NCI-H1092 treated with DMSO at 0.1 percent for 48 hours (cell line): ENCODE measurements around the gene RANBP9.

ENCODE experiments used
- DNase-seq: peaks from one replicate; lab custom pipeline; 2025; lab: John Stamatoyannopoulos, UW

RANBP9 gene

DNA sequence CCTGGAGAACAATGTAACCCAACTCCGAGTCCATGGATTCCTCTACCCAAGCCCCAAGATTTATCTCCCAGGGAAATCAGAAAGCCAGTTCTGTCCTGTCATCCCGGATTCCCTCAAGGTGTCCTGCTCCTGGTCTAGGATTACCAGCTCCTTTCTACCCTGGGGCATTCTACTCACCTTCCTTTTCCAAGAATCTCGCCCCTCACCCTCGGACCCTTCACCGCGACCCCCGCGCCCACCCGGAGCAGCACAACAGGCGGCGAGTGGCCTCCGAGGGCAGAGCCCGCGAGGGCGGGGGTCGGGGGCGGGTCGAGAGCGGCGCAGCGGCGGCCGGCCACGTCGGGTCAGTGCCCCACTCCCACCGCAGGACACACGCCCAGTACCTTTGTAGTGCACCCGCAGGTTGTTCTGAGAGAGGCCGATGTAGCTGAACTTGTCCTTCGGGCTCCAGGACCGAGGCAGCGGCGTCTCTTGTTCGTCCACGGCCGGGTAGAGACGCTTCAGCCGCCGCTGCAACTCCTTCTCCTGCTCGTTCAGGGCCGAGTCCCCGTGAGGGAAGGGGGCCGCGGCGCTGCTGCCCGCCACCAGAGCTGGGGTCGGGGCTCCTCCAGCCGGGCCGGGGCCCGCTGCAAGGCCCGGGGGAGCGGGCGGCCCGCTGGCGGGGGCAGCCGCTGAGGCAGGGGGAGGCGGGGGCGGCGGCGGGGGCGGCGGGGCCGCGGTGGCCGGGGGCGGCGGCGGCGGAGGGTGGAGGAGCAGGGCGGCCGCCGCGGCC lies 897 bp downstream of the RANBP9 start:
- DNase-seq, result no peak

DNA sequence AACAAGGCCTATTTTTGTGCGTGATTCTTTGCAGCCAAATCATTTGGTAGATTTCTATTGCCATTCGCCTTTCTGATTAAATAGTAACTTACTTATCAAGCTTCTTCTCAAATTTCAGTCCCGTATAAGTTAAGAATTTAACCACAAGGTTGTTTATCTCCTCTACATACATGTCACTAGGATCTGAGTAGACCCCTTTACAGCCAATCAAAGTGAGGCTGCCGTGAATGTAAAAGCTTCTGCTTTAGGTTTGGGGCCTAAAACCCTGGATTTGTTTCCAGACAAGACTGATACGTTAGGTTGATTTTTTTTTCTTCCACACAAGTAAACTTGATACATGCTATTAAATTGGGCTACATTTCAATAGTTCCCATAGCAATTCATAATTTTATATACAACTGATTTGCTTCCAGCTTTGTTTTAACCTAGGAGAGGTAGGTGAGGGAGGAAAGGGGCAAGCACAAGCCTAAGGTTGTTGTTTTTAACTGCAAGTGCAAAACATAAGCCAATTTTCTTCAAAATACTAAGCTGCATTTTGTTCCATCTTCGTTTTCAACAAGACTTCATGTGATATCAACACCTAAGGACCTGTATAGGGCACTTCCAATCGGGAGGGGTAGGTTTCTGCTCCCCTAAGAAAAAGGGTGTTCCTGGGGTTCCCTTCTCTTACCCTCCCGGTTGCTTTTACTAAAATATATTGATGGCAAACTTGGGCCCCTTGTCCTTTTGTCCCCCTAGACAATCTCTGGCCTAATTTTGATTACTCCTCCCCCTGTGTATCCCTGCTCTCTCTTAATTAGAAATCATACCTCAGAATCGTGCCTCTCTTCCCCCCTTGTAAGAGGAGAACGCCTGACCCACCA lies 1.7 kb downstream of the RANBP9 start:
- no peak for DNase-seq

DNA sequence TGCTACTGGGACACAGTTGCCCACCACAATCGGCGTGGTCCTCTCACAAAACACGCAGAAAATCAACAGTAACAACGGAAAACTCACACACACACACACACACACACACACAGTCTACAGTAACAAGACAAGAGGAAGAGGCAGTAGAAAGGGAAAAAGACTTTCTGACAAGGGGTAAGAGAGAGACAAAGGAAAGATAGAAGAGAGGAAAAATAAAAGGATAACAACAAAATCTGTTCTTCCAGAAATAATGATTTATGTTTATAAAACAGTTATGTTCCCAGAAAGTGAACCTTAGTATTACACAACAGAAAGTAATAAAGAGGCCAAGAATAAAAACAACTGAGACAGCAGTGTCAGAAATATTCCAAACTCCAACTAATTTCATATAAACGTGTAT lies 2.9 kb downstream of the RANBP9 start:
- DNase-seq, result no peak

DNA sequence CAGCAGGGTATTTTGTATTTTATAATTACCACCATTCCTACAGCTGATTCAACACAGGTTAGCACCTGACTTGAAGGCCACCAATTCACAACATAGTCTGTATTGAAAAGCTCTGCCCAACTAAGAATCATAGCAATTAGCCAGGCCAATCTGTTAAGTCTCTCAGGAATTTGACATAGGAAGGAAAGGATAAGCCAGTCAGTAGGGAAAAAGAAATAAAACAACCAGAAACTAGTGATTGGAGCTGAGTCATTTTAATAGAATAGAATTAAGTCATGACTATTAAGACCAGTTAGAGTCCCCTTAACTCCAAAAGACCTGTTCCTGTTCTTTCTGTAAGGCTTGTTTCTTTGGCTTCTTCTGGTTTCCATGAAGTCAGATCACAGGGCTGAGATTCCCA lies 8.1 kb downstream of the RANBP9 start:
- DNase-seq, result no peak

DNA sequence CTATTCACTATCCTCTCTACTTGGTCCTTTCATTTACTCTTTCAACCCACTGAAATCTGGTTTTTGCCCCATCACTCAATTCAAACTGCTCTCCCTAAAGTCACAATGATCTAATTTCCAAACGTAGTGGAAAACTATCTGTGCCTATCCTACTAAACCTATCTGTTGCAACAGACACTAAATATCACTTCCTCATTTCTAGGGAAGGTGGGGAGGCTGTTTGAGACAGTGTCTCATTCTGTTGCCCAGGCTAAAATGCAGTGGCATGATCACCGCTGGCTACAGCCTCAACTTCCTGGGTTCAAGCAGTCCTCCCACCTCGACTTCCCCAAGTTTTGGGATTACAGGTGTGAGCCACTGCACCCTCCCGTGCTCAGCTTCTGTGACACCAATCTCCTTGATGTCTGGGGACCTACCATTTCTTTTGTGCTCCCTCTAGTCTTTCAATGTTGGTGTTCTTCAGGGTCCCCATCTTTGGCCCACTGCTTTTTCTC lies 8.8 kb downstream of the RANBP9 start:
- DNase-seq, result no peak

DNA sequence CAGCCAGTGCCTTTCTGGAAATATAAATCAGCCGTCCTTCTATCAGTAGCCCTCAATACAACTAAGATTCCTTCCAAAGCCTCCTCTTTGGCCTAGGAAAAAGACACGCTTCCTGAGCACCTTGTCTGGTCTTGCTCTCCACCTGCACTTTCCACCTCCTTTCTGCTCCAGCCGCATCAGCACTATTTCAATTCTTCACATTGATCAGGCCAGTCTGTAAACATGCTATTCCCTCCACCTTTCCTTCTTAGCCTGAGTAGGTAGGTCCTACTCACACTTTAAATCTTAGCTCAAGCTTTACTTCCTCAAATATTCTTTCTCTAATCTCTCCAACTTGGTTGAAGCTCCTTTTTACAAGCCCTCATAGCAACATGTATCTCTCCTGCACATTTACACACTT lies 11.4 kb downstream of the RANBP9 start:
- DNase-seq, result no peak

DNA sequence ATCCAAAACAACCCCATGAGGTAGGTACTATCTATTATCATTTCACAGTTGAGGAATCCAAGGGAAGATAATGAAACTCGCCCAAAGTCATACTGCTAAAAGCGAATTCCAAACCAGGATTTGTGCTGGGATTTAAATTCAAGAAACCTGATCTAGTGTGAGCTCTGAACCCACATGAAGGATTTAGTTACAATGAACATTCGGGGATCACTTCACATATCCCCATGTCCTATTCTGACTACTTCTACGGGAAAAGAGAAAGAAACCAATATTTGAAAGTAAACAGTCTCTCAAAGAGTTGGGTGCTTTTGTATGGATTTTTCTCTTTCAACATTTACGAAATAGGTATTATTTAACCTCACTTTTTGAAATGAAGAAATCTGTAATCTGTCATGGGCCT lies 12.9 kb downstream of the RANBP9 start:
- DNase-seq, result no peak

DNA sequence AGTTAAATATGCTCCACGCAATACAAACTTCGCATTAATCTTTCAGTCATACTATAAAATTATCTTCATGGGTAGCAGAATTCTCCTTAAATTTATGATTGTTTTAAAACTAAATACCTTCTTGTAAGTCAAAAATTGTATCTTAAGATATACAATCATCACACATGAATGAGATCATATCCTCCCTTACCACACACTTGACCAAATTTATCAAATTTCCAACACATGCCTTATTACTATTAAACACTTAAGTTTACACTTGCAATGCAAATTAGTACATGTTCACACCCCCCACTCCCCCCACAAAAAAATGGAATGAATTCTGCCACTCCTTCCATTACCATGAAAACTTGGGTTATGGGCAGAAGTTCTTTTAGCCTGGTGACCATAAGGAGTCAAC lies 13.8 kb downstream of the RANBP9 start:
- no peak for DNase-seq

DNA sequence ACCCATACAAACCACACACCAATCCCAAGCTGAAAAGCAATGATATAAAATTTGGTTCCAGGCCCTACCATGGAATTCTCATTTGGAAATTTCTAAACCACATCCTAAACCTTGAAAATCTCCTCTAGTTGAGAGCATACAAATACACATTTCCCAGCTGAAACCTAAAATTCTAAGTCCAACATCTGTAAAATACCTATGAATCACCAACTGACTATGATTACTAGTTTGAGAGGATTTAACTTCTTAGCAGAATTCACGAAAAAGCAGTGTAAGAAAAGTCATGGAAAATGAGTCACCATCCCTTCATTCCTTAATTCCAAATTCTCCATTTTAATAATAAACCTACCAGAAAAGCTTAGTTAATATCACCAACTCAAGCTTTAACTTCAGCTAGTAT lies 15.4 kb downstream of the RANBP9 start:
- DNase-seq, result no peak

DNA sequence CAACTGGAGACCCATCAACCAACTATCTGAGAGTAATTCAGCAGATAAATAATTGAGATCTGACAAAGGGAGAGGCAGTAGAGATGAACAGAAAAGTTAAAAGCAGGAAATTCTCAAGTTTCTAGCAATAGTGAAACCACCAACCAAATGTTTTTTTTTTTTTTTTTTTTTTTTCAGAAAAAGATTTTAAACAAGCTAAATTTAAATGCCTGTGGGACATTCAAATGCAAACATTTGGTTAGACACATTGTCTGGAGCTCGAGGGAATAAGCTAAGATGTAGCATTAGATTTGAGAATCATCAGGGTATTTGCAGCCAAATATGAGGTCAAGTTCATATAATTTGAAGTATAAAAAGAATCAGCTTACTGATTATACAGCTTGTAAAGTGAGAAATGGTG lies 16.4 kb downstream of the RANBP9 start:
- no peak for DNase-seq

DNA sequence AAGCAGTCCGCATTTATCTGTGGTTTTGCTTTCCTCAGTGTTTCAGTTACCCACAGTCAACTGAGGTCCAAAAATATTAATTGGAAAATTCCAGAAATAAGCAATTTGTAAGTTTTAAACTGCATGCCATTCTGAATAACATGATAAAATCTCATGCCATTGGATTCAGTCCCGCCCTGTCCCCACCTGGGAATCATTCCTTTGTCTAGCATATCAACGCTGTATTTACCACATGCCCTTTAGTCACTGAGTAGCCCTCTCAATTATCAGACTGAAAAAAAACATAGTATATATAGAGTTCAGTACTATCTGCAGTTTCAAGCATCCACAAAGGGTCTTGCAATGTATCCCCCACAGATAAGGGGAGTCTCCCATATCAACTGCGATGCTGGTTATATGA lies 17.1 kb downstream of the RANBP9 start:
- no peak for DNase-seq

DNA sequence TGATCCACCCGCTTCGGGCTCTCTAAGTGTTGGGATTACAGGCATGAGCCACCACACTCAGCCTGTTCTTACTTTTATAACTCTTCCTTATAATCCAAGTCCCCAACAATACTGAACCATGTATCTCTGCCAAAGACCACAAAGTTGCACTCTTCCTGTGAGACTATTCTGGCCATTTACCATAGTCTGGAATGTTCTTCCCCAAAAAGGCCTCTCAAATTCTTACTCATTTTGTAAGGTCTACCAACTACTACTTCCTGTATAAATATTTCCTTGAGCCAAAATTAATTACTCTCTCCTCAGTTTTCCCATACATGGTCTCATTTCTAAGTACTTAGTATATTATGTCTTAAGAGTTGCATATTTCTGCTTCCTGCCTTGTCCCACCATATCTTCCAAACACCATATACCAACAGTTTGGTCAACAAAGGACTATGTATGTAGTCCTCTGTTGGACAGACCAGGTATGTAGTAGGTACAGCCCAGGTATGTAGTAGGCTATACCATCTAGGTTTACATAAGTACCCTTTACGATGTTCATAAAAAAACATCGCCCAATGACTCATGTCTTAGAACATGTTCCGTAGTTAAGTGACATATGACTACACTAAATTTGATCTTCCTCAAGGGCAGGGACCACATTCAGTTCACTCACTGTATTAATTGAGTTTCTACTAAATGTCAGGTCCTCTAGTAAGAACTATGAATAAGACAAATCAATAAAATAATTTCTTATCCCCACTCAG lies 22.0 kb downstream of the RANBP9 start:
- no peak for DNase-seq

DNA sequence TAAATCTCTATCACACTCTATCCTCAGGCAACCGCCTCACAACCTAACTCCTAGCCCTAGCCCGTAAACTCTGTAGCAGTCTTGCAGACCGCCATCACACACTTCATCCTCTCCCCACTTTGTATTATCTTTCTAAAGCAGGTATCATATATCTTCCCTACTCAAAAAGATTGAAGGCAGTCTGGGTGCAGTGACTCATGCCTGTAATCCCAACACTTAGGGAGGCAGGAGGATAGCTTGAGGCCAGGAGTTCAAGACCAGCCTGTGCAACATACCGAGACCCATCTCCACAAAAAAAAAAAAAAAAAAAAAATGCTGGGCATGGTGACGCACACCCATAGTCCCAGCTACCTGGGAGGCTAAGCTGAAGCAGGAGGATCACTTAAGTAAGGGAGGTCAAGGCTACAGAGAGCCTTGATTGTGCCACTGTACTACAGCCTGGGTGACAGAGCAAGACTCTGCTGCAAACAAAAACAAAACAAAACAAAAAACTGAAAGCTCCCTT lies 22.9 kb downstream of the RANBP9 start:
- no peak for DNase-seq

DNA sequence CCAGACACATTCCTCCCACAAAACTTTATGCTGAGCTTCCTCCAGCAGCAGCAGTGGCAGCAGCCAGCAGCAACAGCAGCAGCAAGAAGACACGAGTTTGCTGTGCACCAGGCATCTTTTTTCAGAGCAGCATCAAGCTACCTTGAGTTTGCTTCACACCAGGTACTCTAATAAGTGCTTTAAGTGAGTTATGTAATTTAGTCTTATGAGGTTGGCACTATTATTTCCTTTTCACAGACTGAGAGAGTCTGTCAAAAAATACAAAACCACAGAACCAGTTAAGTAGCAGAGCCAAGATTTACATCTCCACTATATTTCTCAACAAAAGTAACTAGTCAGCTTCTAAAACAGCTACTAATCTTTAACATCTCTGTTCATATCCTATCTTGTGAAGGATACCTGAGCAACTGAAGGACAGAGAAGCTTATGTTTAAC lies 23.7 kb downstream of the RANBP9 start:
- no peak for DNase-seq

DNA sequence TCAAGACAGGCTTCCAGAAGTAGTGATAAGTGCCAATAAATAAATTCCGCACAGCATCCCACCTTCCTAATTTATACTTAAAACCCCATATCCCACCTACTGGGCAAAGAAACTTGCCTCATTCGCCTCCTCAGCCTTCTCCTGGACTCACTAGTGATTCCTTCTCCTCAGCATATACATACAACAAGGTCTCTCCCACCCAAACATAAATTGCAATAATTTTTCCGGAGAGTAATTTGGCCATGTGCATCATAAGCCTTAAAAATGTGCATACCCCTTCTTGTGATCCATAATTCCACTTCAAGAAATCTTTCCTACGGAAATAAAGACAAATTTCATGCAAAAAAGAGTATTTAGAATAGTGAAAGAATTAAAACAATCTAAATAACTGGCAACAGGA lies 26.8 kb downstream of the RANBP9 start:
- DNase-seq, result no peak

DNA sequence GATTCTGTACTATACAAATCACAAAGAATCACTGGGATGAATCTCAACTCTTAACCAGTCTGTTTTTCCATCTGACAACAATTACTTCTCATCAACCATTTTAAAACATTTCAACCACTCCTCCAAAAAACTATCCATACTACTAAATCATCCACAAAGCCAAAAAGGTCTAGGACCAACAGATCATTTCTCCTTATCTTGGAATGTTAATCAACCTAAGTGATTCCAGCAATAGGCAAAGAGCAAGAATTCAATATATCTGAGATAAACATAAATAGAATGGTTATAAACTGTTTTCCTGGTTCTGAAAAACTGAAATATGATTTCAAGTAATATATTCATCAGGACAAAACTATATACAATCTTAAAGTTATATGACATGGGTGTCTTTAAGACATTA lies 28.6 kb downstream of the RANBP9 start:
- DNase-seq, result no peak

DNA sequence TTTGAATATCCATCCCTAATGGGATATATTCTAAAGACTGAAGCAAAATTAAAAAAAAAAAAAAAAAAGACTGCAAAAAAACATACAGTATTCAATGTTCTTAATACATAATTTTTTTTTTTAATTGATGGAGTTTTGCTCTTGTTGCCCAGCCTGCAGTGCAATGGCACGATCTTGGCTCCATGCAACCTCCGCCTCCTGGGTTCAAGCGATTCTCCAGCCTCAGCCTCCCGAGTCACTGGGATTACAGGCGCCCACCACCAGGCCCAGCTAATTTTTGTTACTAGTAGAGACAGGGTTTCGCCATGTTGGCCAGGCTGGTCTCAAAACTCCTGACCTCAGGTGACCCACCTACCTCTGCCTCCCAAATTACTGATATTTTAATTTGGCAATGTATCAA lies 29.3 kb downstream of the RANBP9 start:
- no peak for DNase-seq

DNA sequence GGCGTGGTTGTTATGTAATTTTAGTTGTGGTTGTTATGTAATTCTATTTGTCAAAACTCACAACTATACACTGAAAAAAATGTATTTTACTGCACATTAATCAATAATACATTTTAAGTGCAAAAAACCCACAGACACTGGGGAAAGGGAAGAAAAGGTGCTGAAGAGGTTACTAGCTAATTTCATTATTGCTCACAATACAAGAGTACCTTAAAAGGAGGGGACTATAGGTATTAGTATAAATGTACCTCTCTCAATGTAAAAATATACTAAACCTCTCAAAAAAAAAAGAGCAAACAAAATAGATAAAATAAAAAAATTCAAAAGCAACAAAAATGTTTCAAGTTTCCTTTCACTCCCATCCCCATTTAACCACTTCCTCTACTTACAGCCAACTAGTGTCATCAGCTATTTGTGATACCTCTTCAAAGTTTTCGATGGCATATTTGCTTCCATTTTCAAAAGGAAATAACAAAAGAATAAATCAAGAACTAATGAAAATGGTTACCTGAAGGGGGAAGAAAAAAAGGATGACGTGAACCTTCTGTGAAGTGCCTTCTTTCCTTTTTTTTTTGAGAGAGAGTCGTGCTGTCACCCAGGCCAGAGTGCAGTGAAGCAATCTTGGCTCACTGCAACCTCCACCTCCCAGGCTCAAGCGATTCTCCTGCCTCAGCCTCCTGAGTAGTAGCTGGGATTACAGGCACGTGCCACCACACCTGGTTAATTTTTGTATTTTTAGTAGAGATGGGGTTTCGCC lies 30.2 kb downstream of the RANBP9 start:
- no peak for DNase-seq

DNA sequence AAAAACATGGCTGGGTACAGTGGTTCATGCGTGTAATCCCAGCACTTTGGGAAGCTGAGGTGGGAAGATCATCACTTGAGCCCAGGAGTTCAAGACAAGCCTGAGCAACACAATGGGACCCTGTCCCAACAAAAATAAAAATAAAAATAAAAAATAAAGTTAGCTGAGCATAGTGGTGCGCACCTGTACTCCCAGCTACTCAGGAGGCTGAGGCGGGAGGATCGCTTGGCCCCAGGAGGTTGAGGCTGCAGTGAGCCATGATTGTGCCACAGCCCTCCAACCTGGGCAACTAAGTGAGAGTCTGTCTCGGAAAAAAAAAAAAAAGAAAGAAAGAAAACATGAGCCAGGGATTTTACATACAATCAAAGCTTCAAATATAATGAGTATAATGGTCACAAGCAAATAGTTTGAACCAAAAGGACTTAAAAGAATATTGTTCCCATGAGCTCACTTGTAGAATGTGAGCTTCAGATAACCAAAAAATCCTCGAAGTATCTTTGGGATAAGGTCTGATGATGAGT lies 31.1 kb downstream of the RANBP9 start:
- DNase-seq, result no peak

DNA sequence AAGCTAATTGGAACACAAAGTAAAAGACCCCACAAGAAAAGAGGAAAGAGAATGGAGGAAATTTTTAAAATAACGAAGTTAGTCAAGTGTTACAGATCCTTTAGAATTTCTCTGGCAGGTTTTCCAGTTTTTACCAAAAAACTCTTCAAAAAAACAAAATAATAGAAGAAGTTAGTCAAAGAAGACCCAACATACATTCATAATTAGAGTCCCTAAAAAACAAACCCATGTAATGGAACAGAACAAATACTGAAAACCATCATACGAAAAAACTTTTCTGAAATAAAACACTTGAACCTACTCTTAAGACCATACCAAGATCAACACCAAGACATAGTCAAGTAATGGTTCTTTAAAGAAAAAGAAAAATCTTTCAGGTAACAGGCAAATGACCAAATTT lies 31.6 kb downstream of the RANBP9 start:
- DNase-seq, result no peak

DNA sequence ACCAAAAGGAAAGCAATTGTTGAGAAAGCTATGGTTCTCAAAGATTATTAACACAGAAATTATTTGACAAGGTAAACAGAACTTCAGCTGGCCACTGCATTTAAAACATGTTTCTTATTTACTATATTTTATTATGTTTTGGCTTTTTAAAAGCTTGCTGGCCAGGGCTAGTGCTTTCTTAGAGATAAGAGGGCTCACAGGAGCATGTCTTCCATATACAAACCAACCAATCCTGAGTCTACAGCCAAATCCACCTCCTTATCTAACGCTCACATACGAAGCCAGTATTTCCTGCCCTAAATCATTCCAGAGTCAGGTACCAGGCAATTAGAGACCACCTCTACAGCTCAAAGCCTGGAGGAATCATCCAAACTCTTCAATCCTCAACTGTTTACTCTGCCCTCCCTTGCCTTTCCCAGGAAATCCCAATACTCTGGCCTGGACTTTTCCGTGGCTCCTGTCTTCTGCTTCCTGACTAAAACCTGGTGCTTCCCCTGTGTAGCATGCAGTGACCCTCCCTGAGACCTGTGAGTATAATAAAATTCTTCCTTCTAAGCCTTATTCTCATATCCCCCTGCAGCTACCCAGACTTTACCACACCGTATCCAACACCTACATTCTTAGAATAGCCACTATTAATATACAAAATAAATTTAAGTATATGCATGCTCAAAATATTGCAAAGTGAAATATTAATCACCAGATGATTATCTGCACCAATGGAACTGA lies 33.2 kb downstream of the RANBP9 start:
- no peak for DNase-seq
